ENCODE results near the gene TPRN.
A peak's percentile ranks its signal among the peaks of the same experiment; 100 is the strongest.

The TPRN gene

DNA sequence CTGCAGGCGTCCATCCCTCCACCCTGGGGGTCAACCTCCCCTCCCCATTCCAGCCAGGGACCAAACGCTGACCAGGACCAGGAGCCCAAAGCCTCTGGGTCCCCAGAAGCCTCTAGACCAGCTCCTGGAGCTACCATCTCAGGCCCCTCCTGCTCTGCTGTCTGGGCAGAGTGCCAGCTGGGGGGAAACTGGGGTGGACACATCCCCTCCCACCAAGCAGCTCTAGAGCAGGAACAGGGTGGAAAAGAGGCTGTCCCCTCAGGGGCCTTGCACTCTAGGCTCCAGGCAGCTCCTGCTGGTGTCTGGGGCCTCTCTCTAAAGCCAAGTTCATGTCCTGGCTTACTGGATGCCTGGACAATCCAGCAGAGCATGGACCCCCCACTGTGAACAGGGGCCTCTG is 7.7 kb downstream of the TPRN start:
- TF ChIP-seq, protein P1, sequence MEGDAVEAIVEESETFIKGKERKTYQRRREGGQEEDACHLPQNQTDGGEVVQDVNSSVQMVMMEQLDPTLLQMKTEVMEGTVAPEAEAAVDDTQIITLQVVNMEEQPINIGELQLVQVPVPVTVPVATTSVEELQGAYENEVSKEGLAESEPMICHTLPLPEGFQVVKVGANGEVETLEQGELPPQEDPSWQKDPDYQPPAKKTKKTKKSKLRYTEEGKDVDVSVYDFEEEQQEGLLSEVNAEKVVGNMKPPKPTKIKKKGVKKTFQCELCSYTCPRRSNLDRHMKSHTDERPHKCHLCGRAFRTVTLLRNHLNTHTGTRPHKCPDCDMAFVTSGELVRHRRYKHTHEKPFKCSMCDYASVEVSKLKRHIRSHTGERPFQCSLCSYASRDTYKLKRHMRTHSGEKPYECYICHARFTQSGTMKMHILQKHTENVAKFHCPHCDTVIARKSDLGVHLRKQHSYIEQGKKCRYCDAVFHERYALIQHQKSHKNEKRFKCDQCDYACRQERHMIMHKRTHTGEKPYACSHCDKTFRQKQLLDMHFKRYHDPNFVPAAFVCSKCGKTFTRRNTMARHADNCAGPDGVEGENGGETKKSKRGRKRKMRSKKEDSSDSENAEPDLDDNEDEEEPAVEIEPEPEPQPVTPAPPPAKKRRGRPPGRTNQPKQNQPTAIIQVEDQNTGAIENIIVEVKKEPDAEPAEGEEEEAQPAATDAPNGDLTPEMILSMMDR (IDR thresholded peaks at IDR 0.05; ENCODE audit: insufficient read depth, low read depth, low read length, missing control alignments): no peak
- no peak overlapping the region for H3K4me3 ChIP-seq (ENCODE audit: low read length)
- DNase-seq (ENCODE audit: low read depth): no peak

DNA sequence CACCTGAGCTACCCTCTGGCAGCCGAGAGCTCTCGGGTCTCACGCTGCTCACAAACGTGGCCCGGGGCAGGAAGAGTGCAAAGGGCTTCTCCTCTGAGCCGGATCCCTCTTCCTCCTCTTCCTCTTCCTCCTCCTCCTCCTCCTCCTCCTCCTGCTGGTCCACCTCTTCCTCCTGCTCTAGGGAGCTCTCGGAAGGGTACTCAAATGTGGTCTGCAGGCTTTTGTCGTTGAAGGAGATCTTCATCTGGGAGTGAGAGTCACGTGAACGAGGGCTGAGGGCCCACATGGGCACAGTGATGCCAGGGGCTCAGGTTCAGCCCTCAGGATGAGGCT is 8.1 kb downstream of the TPRN start:
- no peak overlapping the region for H3K4me3 ChIP-seq (ENCODE audit: low read length)
- DNase-seq (ENCODE audit: low read depth): no peak
- TF ChIP-seq, protein P1 (IDR thresholded peaks at IDR 0.05; ENCODE audit: insufficient read depth, low read depth, low read length, missing control alignments): no peak

DNA sequence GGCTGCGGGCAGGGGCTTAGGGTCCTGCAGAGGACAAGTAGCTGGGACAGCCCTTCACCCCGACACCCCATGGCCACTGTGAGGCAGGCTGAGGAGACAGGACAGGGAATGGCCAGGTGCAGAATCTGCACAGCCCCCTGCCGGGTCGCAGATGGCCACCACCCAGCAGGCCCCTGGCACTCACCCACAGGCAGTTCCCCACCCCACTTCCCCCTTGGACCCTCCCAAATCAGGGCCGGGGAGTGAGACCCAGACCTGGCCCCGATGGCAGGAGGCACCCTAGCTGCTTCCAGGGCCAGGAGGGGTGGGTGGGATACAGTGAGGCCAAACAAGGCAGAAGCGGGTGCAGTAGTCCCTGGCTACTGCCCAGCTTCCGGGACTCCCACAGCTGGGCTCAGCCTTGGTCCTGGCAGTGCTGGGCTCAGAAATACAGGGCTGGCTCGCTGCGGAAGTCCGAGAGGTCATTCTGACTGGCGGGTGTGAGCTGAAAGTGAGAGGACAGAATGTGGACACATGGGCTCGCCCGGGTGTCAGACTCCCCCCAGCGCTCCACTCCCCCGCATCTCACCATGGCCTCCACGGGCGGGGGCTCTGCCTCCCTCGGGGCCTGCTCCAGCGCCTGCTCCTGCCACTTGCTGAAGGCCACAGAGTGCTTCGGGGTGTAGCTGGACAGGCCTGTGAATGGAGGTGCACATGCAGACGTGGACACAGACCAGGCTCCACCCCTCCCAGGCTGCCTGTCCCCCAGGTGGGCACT is 8.7 kb downstream of the TPRN start:
- H3K4me3 ChIP-seq (ENCODE audit: low read length): no peak overlapping the region
- DNase-seq (ENCODE audit: low read depth): no peak
- TF ChIP-seq, protein P1 (IDR thresholded peaks at IDR 0.05; ENCODE audit: insufficient read depth, low read depth, low read length, missing control alignments): no peak

DNA sequence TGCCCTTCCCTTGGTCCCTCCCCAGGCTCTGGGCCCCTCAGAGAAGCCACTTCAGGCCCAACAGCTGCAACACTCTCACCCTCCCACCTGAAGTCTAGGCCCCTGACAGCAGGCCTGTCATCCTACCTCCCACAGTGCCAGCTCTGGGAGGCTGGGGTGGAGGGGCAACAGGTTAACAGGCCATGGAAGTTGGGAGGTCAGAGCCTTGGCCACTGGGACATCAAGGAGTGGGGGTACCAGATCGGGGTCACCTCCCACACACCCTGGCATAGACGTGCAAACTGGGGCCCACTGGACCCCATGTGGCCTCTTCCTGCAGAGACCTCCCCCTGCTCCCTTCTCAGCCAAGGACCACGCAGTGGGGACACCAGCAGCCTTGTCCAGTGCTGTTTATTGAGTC is 9.3 kb downstream of the TPRN start:
- TF ChIP-seq, protein P1 (IDR thresholded peaks at IDR 0.05; ENCODE audit: insufficient read depth, low read depth, low read length, missing control alignments): no peak
- H3K4me3 ChIP-seq (ENCODE audit: low read length): no peak overlapping the region
- no peak for DNase-seq (ENCODE audit: low read depth)

DNA sequence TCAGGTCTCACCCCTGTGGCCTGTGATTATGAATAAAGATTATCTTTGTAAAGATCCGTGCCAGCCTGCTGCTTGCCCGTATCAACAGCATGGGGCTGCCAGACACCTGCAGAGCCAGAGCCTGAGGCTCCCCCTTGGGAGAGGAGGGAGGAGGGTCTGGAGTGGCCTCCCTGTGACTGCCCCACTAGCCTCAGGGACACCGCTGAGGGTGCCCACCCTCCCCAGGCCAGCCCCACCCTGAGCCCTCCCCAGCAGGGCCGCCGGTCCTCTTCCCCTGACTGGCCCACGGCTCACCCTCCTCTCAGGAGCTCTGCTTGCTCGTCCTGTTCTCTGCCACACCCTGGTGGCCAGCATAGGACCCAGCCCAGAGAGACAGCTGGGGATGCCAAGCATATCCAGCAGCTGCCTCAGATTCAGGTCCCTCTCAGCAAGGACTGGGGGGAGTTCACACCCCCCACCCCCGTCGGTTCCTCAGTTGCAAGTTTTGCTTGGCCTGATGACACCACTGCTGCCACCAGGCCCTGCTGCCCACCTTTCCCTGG is 10.2 kb downstream of the TPRN start:
- DNase-seq (ENCODE audit: low read depth): peak; percentile 27
- TF ChIP-seq, protein P1 (IDR thresholded peaks at IDR 0.05; ENCODE audit: insufficient read depth, low read depth, low read length, missing control alignments): peak; percentile 41
- no peak overlapping the region for H3K4me3 ChIP-seq (ENCODE audit: low read length)

DNA sequence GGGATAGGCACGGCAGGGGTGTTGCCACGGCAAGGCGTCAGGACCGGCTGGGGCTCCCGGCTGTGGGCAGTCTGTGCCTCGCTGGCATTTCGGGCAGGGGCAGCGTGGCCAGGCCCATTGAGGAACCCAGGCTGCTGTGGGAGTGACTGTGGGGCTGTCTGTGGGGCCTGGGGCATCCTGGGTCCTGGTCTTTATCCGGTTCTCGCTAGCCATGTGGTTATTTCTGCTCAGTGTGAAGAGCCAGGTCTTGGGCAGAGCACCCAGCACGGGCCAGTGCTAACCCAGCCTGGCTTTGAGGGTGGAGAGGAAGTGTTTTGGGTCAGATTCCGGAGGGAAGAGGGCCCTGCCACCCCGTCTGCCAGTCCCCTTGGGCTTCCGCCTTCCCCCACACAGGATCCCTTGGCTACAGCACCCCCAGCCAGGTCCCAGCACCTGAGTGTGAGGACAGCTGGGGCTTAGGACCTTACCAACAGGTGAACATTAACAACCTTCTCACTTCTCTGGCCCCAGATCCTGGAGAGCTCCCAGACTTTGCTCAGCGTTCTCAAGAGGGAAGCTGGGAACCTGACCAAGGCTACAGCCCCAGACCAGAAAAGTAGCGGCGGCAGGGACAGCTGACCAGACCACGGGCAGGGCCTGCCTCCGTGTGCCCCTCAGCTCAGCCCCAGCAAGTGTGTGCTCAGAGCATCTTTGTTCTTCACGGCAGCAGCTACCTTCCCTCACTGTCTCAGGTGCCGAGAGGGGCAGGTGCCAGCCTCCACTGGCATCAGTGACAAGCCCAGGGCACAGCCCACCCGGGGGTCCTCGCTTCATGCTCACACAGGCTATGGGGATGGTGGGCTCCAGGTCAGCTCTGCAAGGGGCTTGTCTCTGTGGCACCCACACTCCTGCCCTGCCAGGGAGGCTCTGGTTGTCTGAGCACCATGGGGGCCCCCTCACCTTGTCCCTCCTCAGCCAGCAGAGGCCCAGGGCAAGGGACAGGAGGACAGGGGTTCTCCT is 10.9 kb downstream of the TPRN start:
- no peak for DNase-seq (ENCODE audit: low read depth)
- TF ChIP-seq, protein P1 (IDR thresholded peaks at IDR 0.05; ENCODE audit: insufficient read depth, low read depth, low read length, missing control alignments): no peak
- H3K4me3 ChIP-seq (ENCODE audit: low read length): peak overlapping the region; percentile 94
